Renal pelvis (tissue), 4 donors: ENCODE measurements around the gene NAA80. TPM values are rescaled to one million over a fixed set of nuclear protein-coding genes. Genes with fewer than 3 reads are reported as not detected.
A peak's percentile ranks its signal among the peaks of the same experiment; 100 is the strongest.

Experiments
- DNase-seq: peaks from one replicate; pipeline ENCODE4 v3.0.0-alpha.2; 2013
- polyA plus RNA-seq, 3 donors: library from polyadenylated mRNA; unstranded; fragments of 120-200 nt; gene quantifications; one replicate each; pipeline ENCODE4 v1.2.1, GENCODE V29; 2013; ENCODE audit not compliant: insufficient read length in 3 of 3

The NAA80 gene
- polyA plus RNA-seq, 3 donors: 8.5 to 11.1 (median 10.5) TPM

DNA sequence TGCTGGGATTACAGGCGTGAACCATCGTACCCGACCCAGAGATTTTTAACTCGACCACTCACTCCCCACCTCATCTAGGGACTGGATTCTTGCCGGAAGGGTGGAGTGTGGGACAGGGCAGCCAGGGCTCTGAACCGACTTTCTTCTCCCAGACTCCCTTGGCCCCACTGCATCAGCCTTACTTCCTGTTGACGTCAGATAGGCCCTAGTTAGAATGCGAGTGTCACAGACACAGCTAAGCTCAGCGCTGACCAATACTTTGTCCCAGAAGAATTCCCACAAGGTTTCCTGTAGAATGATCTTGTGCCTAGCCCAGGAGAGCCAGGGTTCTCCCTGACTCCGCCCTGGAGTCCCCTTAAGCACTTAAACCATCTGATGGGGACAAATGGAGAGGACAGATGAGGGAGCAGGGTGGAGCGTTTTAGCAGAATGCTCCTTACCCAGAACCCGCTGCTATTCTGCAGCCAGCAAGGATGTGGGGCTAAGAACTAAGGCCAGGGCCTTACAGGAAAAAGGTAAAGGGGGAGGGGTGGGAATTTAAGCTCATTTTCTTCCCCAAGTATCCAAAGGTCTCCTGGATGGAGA lies 34.6 kb upstream of the NAA80 start:
- DNase-seq: no peak

DNA sequence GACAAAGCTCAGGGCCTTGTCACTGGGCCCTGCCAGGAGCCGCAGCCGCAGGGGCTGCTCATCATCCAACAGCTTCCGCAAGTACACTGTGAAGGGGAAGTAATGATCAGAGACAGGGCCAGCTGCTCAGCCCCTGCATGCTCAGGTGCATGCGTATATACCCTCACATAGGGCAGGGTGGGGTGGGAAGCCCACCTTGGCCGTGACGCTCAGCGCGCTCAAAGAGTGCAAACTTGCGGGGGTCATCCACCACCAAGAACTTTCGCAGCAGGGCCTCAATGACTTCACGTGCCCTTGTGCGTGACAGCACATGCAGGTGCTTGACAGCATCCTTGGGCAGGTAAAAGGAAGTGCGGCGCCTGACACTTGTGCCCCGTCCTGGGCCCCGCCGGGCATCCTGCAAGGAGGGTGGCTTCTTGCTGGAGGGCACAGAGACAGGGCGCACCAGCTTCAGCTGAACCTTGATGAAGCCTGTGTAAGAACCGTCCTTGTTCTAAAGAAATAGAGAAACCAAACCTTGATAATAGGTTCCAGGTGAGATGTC lies 32.2 kb upstream of the NAA80 start:
- DNase-seq: no peak

DNA sequence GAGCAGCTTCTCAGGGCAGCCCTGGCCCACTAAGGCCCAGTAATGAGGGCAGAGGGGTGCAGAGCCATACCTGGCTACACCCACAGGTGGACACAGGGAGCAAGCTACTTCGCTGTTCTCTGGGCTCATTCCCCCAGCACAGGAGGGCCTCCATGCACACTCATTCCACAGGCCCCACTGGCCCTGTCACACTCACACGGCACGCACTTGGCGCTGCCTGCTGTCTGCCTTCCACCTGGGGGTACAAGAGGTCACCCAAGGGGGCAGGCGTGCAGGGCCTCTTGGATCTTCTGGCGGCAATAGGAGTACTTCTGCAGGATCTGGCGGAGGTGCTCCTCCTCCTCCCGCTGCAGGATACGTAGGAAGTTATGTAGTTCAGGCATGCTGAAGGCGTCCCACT lies 31.1 kb upstream of the NAA80 start:
- DNase-seq: no peak

GRCh38 chr3:50327943-50328691 lies 28.9 kb upstream of the NAA80 start, which contains the start of gene TUSC2:
TSS of gene TUSC2 (minus strand) at chr3:50328223. CDS start at chr3:50328099, 124 bp downstream.
- DNase-seq: peak; percentile 98

GRCh38 chr3:50327129-50327528 lies 27.9 kb upstream of the NAA80 start:
- DNase-seq: no peak

GRCh38 chr3:50326182-50326541 lies 27.0 kb upstream of the NAA80 start:
- DNase-seq: no peak

- DNase-seq: no peak
These were observed 26.4 kb upstream of the NAA80 start for GRCh38 chr3:50325497-50326181.

GRCh38 chr3:50325113-50325480 lies 25.9 kb upstream of the NAA80 start:
- no peak for DNase-seq

DNA sequence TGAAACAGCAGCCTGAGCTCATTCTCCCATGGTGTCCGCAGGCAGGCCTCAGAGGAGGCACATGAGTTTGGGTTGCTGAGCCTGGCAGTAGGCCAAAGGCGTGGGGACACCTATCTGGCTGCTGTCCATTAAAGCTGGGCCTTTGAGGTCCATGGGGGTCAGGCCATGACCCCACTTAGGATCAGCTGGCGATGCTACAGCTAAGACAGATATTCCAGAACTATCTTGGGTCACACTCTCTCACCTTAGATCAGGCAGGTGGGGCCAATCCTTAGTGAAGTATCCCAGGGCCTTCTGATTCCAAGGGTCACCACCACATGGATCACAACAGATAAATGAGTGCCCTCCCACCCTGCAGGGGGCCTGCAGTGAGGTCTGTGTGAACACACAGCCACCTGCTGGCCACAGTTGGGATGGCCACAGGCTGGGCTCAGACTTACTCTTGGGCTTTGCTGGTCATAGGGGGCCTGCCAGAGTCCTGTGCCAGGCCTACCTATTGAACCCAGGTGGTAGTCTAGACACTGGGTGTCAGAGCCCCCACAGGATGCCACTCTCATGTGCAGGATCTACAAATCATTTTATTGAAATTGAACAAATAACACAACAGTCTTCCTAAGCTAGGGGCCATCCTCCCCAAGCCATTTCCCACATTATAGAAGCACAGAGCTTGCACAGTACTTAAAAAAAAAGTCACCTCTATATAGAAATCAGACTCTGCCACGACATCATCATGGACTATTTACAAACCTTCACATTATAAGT lies 25.3 kb upstream of the NAA80 start:
- no peak for DNase-seq

- DNase-seq: no peak
These were observed 24.5 kb upstream of the NAA80 start for GRCh38 chr3:50323614-50324199.

- DNase-seq: no peak
These were observed 23.9 kb upstream of the NAA80 start for GRCh38 chr3:50323092-50323600.

GRCh38 chr3:50322386-50323091 lies 23.3 kb upstream of the NAA80 start, which contains the start of gene HYAL2:
TSS of gene HYAL2 (minus strand) at chr3:50322745. CDS start at chr3:50320489, 2,256 bp downstream.
- DNase-seq: no peak

GRCh38 chr3:50322115-50322385 lies 22.8 kb upstream of the NAA80 start:
- no peak for DNase-seq

GRCh38 chr3:50321336-50322114 lies 22.3 kb upstream of the NAA80 start:
- DNase-seq: peak; percentile 91

- peak; percentile 88 for DNase-seq
These were observed 21.7 kb upstream of the NAA80 start for GRCh38 chr3:50320853-50321335.

DNA sequence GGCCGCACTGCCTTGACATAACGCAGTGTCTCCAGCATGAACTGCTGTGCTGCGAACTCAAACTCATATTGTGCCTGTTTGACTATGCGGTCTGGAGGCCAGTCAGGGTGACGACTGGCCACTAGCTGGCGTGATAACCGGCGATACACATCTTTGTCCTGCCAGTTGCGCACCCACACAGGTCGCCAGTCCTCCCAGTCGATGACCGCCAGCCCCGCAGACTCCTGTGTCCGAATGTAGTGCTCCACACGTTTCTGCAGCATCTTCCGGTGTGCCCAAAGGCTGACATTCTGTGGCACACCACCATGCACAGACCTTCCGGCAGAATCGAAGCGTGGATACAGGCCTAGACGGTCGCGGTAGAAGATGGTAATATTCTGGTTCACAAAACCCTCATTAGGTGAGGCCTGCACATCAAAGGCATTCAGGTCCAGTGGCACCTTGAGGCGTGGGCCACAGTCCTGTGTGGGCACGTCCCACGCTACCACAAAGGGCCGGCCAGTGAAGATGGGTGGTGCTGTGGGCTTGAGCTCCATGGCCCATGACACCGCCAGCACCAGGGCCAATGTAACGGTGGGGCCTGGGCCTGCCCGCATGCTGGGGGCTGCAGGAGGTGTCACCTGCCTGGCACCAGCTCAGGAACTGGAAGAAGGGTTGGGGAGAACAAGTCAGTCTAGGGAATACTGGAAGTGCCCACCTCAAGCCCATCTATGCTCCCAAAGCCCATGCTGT lies 20.9 kb upstream of the NAA80 start:
- no peak for DNase-seq

GRCh38 chr3:50319181-50319893 lies 20.1 kb upstream of the NAA80 start:
- DNase-seq: no peak

DNA sequence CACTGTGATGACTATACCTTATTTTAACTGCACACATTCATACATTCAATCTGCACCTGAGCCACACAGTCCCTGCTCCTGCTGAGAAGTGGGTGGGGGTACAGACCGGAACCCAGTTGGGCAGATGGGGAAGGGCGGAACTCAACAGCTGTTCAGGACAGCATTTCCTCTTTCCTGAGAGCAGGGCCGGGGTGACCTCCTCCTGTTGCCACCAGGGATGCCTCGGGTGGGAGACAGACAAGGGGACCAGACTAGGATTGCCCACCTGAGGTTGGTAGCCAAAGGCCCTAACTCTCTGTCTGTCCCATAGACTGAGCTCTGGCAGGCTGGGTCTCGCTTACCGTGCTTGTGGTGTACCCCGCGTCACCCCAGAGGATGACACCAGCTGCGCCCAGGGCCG lies 19.4 kb upstream of the NAA80 start:
- DNase-seq: no peak

- DNase-seq: no peak
These were observed 19.0 kb upstream of the NAA80 start for GRCh38 chr3:50318163-50318562.
